Panc1 (cell line): ENCODE data around the gene KRTAP12-3. TPM values are rescaled to one million over a fixed set of nuclear protein-coding genes. Genes with fewer than 3 reads are reported as not detected.

Source experiments
- ATAC-seq: fragments of 200-7000 bp; cut with Tn5 transposase; 2 replicates; pipeline ENCODE4 v1.9.1; 2020; ENCODE audit warnings: mild to moderate bottlenecking, moderate library complexity
- BruUV-seq: library from RNA; stranded (reverse); fragments of 400-500 nt; replicated peaks from 2 replicates; lab custom pipeline; 2021; lab: Mats Ljungman, UMichigan
- CTCF ChIA-PET: fragments of 300-600 bp; sonication (Branson Sonifier 250); formaldehyde crosslinking; loops from one replicate; lab custom pipeline; 2022; ENCODE audit warnings: antibody characterized with exemption; lab: Charles Lee
- POLR2A ChIA-PET: fragments of 300-600 bp; sonication (Branson Sonifier 250); formaldehyde crosslinking; loops from one replicate; lab custom pipeline; 2022; ENCODE audit warnings: antibody characterized with exemption; lab: Charles Lee
- DNase-seq: peaks from one replicate; pipeline ENCODE4 v3.0.0-alpha.2; 2010; ENCODE audit warnings: low read depth, low spot score
- H3K27ac ChIP-seq: 2 replicates; pipeline ENCODE4 v1.5.1; 2011; ENCODE audit warnings: mild to moderate bottlenecking, low read length, inconsistent platforms
- H3K27me3 ChIP-seq: fragments of 200-500 bp; sonication (Bioruptor generic); 2 replicates; pipeline ENCODE4 v1.6.0; 2014; ENCODE audit warnings: low read length, inconsistent platforms; ENCODE audit not compliant: control insufficient read depth, insufficient read depth
- H3K36me3 ChIP-seq: fragments of 200-500 bp; sonication (Bioruptor generic); 2 replicates; pipeline ENCODE4 v1.5.1; 2014; ENCODE audit warnings: inconsistent platforms, mild to moderate bottlenecking, low read length, moderate library complexity; ENCODE audit not compliant: control insufficient read depth, insufficient read depth
- H3K4me1 ChIP-seq: 2 replicates; pipeline ENCODE4 v1.5.1; 2011; ENCODE audit warnings: inconsistent platforms, mild to moderate bottlenecking, low read length, moderate library complexity; ENCODE audit not compliant: control insufficient read depth, insufficient read depth
- H3K4me3 ChIP-seq, 2 experiments: 2 replicates each; pipeline ENCODE4 v1.5.1; 2011 to 2012; ENCODE audit warnings: low read depth in 2 of 2, low read length in 2 of 2, mild to moderate bottlenecking in 2 of 2, inconsistent platforms in 1 of 2, moderate library complexity in 1 of 2
- H3K9me3 ChIP-seq: fragments of 200-500 bp; sonication (Bioruptor generic); 2 replicates; pipeline ENCODE4 v1.5.1; 2014; ENCODE audit warnings: low read depth, mild to moderate bottlenecking, inconsistent platforms, low read length, moderate library complexity; ENCODE audit not compliant: control insufficient read depth, insufficient read depth
- CTCF ChIP-seq: fragments of 450-650 bp; IDR thresholded peaks from 2 replicates; pipeline ENCODE4 v1.5.1; 2017; ENCODE audit warnings: mild to moderate bottlenecking
- POLR2AphosphoS5 ChIP-seq: IDR thresholded peaks from 2 replicates; pipeline ENCODE4 v1.6.1; 2012; ENCODE audit warnings: mild to moderate bottlenecking, low read depth, low read length, moderate library complexity
- REST ChIP-seq, 2 experiments: IDR thresholded peaks; 2 replicates each; pipeline ENCODE4 v1.6.1; 2011 to 2012; ENCODE audit warnings: low read depth in 2 of 2, control low read depth in 1 of 2, low read length in 1 of 2, mild to moderate bottlenecking in 1 of 2, moderate library complexity in 1 of 2; ENCODE audit not compliant: insufficient read depth in 1 of 2
- in situ Hi-C: cut with HindIII; loops from 2 replicates; pipeline ENCODE4 v1.10.0; 2016; ENCODE audit warnings: low sequenced_read_pairs, low pct_unique_long_range_greater_than_20kb
- intact Hi-C: fragments of 100-400 bp; cut with micrococcal nuclease; formaldehyde crosslinking; loops from one replicate; pipeline ENCODE4 v1.10.0; 2022; ENCODE audit not compliant: unreplicated experiment
- total RNA-seq: library from RNA; stranded (reverse); gene quantifications from one replicate; pipeline ENCODE4 v1.2.1, GENCODE V29; 2021; ENCODE audit not compliant: unreplicated experiment

Gene KRTAP12-3
- total RNA-seq, 1 experiment from 2014 or later, result not detected

GRCh38 chr21:44706706-44707581 is 49.2 kb downstream of the KRTAP12-3 start:
- Histone ChIP-seq H3K27ac (no peak overlapping the region), H3K4me3 (no peak overlapping the region), H3K36me3 (no peaks in the 10 kb centered on the region), H3K9me3 (no peaks in the 10 kb centered on the region), H3K27me3 (no peaks in the 10 kb centered on the region), H3K4me1 (no peaks in the 10 kb centered on the region; the same call in none of the 2 replicates)
- intact Hi-C loops, result no loop called here
- in situ Hi-C loops, result no loop called here
- ATAC-seq, result no peak
- no peak for DNase-seq
- BruUV-seq, result no TSS peak
- ChIA-PET POLR2A (interaction anchor here (0.5 kb wide), 1 partner anchor 10 kb away, joined by 3 read pairs; no protein-coding TSS in a partner anchor), CTCF (no interaction called here)
- no peak for TF ChIP-seq POLR2AphosphoS5
- no peak for TF ChIP-seq REST (IDR thresholded peaks at IDR 0.05; ENCODE audit: insufficient read depth in 1 of 2, low read depth in 2 of 2, low read length in 1 of 2)
- no peak for TF ChIP-seq CTCF

Other genes starting within 250 kb of the KRTAP12-3 start
- 3.3 TPM for gene LRRC3, start 202.4 kb upstream of the KRTAP12-3 start, total RNA-seq
- not detected for gene KRTAP10-1, start 117.7 kb upstream of the KRTAP12-3 start, total RNA-seq
- not detected for gene KRTAP10-2, start 106.4 kb upstream of the KRTAP12-3 start, total RNA-seq
- not detected for gene KRTAP10-3, start 99.1 kb upstream of the KRTAP12-3 start, total RNA-seq
- gene KRTAP10-4, start 84.2 kb upstream of the KRTAP12-3 start, total RNA-seq, result not detected
- not detected for gene KRTAP10-5, start 77.3 kb upstream of the KRTAP12-3 start, total RNA-seq
- not detected for gene KRTAP10-6, start 65.4 kb upstream of the KRTAP12-3 start, total RNA-seq
- not detected for gene KRTAP10-7, start 57.3 kb upstream of the KRTAP12-3 start, total RNA-seq
- not detected for gene KRTAP10-8, start 45.9 kb upstream of the KRTAP12-3 start, total RNA-seq
- not detected for gene KRTAP10-9, start 30.8 kb upstream of the KRTAP12-3 start, total RNA-seq
- gene KRTAP10-10, start 20.6 kb upstream of the KRTAP12-3 start, total RNA-seq, result not detected
- not detected for gene KRTAP10-11, start 11.5 kb upstream of the KRTAP12-3 start, total RNA-seq
- not detected for gene KRTAP12-4, start 3.3 kb upstream of the KRTAP12-3 start, total RNA-seq
- not detected for gene KRTAP12-2, start 9.0 kb downstream of the KRTAP12-3 start, total RNA-seq
- not detected for gene KRTAP12-1, start 24.2 kb downstream of the KRTAP12-3 start, total RNA-seq
- not detected for gene KRTAP10-12, start 39.2 kb downstream of the KRTAP12-3 start, total RNA-seq
- not detected for gene TSPEAR, start 53.6 kb downstream of the KRTAP12-3 start, total RNA-seq
- 77.4 TPM for gene UBE2G2, start 143.9 kb downstream of the KRTAP12-3 start, total RNA-seq
- gene SUMO3, start 160.1 kb downstream of the KRTAP12-3 start, total RNA-seq, result 41.4 TPM
- gene PTTG1IP, start 215.8 kb downstream of the KRTAP12-3 start, total RNA-seq, result 226 TPM